OCI-M2 (cell line): ENCODE results near the gene LCP2.

Experiments used
- DNase-seq: peaks from one replicate; lab custom pipeline; 2025; ENCODE audit not compliant: unreplicated experiment; lab: John Stamatoyannopoulos, UW

The LCP2 gene

DNA sequence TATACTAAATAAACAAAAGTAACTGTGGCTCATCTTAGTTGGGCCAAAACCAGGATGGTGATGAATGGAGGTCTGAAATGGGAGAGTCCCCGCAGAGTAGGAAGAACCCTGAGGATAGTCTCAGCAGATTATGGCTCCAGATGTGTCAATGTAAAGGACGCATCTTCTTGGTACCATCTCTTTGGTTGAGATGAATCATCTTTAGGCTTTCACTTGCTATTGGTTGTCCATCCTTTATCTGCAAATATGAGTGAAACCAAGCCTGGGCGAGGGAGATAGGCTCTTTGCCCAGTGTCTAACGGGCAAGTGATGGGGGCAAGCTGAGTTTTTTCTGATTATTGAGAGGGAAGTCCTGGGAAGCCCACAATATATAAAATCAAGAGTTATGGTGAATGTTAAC is 19.4 kb upstream of the LCP2 start:
- no peak for DNase-seq

DNA sequence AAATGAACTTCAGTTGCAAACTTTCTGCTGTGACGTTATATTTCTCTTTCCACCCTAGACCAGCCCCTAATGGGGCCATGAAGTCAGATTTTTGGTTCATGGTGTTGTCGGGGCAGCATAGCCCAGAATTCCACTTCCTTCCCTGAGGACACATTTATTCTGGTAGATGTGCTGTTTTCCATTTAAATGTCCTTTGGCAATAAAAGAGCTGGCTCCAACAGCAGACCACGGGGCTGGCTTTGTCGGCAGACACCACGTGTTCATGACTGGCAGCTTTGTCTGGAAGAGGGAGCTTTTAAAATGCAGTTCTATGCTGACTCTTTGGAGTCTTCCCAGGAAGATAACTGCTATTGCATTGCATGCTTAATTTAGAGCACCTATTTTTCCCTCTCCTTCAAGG is 17.6 kb upstream of the LCP2 start:
- DNase-seq, result no peak

DNA sequence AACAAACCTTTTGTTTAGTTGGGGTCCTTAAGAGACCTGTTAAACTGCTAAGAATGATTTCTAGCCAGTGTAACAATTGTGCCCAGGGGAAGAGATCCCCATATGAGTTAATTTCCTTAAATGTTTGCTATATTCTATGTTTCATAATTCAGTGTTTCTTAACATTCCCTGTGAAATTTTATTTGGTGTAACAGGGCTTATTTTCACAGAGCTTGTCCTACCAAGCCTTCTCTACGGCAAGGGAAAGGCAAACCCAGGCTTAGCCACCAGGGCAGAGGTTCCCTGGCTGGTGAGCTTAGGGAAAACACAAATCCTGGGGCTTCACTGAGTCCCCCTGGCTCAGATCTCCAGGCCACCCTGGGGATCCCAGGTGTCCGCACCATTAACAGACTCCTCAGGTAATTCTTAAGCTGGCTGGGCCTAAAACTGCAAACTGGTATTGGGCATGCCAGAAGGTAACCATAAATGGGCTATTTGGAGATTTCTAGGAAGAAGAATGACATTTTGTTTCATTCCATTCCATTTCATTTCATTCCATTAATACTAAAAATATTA is 17.0 kb upstream of the LCP2 start:
- no peak for DNase-seq

DNA sequence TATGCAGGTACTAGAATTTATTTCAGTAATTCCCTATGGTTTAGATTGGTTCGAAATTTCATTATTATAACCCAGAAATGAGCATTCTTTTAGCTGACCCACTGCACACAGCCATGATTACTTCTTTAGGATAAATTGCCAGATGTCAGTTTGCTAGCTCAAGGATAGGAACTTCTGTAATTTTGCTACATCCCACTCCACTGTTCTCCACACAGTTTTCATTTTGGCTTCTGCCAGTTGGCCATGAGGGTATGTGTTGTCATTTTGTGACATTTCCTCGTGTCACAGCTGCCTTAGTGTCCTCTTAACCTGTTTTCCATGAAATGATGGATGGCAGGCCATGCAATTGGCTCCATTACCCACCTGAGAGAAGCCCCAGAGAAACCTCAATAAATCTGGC is 16.2 kb upstream of the LCP2 start:
- DNase-seq, result no peak

DNA sequence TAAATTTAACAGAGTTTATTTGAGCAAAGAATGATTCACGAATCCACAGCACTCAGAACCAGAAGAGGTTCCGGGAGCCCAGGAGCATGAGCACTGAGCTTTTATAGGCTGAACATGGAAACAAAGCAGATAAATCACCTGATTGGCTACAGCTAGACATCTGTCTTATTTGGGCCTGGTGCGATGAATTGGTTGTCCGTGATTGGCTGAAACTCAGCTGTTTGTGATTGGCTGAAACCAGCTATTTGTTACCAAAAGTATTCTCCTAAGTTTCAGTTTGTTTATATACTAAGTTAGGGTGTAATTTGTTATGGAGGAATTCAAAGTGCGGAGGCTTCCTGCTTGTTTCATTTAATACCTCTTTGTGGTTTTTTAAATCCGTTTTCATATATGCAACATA is 15.8 kb upstream of the LCP2 start:
- no peak for DNase-seq

DNA sequence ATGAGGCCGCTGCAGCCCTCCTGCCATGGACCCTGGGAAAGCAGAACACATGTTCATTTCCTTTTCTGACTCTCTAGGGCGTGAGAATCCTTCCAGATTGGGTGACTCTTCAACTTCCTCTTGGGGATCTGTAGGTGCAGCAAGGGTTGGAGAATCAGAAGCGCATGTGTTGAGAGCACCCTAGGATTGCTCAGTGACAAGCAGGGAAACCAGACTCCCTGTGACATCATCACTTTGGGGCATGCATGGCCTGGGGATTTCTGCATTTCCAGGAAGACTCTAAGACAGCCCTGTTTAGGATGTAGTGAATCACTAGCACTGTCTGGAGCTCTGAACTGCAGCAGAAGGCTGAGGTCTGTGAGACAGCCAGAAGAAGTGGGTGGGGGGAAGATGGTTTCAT is 15.1 kb upstream of the LCP2 start:
- no peak for DNase-seq

- DNase-seq, result no peak
Observed at GRCh38 chr5:170312301-170312595, 14.7 kb upstream of the LCP2 start.

GRCh38 chr5:170311511-170312300 is 14.1 kb upstream of the LCP2 start:
- DNase-seq, result no peak

DNA sequence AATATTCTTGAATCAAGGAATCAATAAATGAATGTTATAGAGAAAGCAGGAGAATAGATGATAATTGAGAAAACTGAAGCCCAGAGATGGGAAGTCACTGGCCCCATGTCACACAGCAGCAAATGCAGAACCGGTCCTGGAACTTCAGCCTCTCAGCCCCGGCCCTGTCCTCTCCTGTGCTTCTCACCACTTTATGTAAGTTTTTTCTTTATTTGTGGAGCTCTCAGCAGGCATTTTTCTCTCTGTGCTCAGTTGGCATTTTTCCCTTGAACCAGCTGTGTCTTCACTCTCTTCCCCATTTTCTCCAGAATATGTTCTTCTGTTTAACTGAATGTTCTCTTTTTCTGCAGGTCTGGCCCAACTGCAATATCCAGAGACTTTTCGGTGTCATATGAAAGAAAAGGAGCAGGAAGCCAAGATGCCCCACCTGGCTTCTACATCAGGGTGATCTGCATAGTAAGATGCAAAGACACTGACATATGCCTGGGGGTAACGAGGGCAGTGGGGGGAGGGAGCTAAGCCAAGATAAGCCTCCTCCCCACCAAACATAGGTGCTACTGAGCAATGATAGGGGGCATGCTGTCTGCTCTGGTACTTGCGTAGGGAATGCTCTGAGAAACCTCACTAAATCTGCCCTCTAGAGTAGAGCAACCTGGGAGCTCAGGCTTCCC is 12.8 kb upstream of the LCP2 start:
- DNase-seq, result no peak

DNA sequence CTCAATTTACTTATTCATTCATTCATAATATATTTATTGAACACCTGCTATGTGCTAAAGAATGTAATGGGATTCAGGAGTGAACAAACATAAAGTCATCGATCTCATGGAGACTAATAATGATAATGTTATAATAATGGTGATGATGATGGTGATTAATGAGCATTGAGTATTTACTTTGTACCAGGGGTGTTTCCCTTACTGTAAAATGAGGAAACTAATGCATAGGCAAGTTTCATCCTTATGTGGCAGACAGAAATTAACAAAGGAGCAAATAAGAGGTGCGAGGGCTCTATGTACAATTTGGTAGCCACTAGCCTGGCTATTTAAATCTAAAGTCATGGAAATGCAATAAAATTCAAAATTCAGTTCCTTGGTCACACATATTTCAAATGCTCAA is 11.1 kb upstream of the LCP2 start:
- DNase-seq, result no peak

GRCh38 chr5:170307575-170308465 is 10.2 kb upstream of the LCP2 start:
- DNase-seq, result no peak

- no peak for DNase-seq
Observed at GRCh38 chr5:170306381-170306831, 8.8 kb upstream of the LCP2 start.

DNA sequence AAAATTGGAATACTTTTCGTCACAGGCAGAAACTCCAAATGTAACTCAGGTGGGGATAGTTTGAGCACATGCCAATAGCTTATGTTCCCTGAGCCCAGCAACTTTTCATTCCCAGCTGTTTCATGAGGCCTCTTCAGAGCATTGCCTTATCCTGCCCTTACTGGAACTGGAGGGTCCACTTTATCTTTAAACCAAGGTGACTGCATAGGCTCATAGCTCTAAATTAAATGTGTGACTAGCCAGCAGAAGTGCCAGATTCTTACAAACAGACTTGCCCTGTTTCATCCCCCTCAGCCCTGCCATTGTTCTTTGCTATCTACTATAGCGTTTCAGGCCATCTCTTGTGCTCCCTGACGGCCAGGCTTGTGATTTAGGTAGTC is 8.1 kb upstream of the LCP2 start:
- DNase-seq, result no peak

- no peak for DNase-seq
Observed at GRCh38 chr5:170305016-170305645, 7.6 kb upstream of the LCP2 start.

- DNase-seq, result no peak
Observed at GRCh38 chr5:170303549-170303948, 6.0 kb upstream of the LCP2 start.

DNA sequence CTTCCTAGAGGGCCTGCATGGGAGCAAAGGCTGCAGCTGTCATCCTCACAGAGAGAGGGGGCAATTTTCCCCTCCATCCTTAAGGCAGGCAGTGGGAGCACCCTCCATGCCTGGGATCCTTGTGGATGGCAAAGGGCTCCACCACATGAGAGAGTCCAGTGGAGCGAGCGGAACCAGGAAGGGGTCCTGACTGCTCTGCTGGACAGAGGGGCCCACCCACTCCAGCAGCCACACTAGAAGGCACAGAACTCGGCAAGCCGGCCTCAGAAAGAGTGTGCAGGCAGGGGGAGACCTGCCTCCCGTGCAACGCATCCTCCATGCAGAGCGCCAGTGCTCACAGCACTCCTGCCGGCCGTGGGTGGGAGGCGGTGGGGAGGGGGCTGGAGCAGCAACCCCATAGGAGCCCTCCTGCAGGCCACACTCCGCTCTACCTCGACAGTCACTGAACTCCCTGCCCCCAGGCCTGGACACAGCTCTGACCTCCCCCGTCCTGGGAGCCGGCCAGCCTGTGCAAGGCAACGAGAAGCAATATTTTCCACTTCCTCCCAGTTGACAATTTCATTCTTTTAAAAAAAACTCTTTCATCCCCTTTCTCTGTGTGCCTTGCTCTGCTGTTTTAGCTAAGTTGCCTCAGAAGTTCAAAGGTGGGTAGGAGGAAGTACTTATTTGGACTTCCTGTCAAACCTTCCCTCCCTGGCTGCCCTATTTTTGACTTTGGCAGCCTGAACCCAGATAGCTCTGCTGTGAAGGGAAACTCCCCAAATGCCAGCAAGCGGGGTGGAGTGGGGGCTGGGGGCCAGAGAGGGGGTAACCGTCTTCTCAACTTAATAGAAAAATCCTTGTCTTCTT is 5.3 kb upstream of the LCP2 start:
- DNase-seq, result peak; percentile 15

DNA sequence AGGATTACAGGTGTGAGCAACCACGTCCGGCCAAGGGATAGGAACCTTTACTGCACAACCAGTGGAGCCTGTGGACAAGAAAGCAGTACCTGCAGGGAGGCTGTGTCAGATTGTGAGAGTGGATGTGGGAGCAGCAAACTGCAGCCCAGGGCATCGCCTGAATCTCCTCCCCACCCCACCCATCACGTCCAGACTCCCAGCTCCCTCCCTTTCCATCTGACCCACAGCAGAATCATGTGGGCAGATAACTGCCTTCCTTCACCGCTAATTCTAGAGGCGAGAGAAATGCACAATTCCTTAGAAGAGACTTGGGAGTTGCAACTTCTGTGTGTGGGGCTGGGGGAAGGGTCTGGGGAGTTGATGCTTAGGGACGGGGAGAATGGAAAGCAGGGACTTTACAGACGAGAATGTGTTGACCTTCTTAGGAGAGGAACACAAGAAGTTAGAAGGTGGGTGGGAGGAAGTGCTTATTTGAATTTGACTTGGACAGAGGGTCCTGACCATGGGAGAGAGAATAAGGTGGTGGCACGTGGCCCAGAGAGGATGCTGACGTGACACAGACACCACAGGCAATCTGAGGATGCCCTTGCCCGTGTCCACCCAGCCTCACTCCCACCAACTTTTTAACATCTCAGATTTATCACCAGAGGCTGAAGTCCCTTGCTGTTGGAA is 4.5 kb upstream of the LCP2 start:
- DNase-seq, result no peak

DNA sequence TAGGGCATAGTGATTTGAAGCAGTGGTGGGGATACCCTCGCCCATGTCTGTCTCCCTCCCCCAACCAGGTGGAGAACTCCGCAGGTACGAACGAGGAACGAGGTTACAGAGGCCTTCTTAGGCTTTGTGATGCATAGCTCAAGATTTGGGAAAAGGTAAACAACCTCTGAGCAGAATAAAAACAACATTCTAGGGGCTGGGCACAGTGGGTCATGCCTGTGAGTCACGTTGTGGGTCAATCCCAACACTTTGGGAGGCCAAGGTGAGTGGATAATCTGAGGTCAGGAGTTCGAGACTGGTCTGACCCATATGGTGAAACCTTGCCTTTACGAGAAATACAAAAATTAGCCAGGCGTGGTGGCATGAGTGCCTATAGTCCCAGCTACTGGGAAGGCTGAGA is 3.6 kb upstream of the LCP2 start:
- DNase-seq, result no peak

- no peak for DNase-seq
Observed at GRCh38 chr5:170300361-170301013, 2.9 kb upstream of the LCP2 start.
